Pancreas (tissue), 10 donors: ENCODE measurements around the gene MAD1L1. TPM values are rescaled to one million over a fixed set of nuclear protein-coding genes. Genes with fewer than 3 reads are reported as not detected.
A peak's percentile ranks its signal among the peaks of the same experiment; 100 is the strongest.

Source experiments
- ATAC-seq, 4 donors: fragments of 200-7000 bp; cut with Tn5 transposase; one replicate each; pipeline versions ENCODE4 v1.8.0 to v1.9.1; 2020; ENCODE audit warnings: mild to moderate bottlenecking in 4 of 4, moderate library complexity in 4 of 4
- DNase-seq, 6 donors: peaks; one replicate each; pipeline ENCODE4 v3.0.0-alpha.2; 2020
- FAIRE-seq: peaks from 2 replicates; lab custom pipeline; 2012; peaks lifted over from hg19 to GRCh38; lab: Jason Lieb, UNC
- H3K27ac ChIP-seq, 4 donors: fragments of 200-600 bp; sonication (generic); 1 replicate in 3 of 4; 2 replicates in 1 of 4; pipeline versions ENCODE4 v1.5.0 to v1.8.0; 2020
- H3K27me3 ChIP-seq, 4 donors: fragments of 200-600 bp; one replicate each; pipeline ENCODE4 v1.8.0; 2021
- H3K36me3 ChIP-seq, 3 donors: fragments of 200-600 bp; sonication (generic) in 1 of 3; one replicate each; pipeline versions ENCODE4 v1.5.0 to v1.8.0; 2020 to 2021
- H3K4me1 ChIP-seq, 3 donors: fragments of 200-600 bp; one replicate each; pipeline ENCODE4 v1.8.0; 2021
- H3K4me3 ChIP-seq, 4 donors: fragments of 200-600 bp; sonication (generic) in 2 of 4; one replicate each; pipeline versions ENCODE4 v1.5.0 to v1.8.0; 2020 to 2021
- H3K9me3 ChIP-seq, 4 donors: fragments of 200-600 bp; one replicate each; pipeline ENCODE4 v1.8.0; 2021
- WGBS, 2 donors: extraction: QIAGEN DNeasy Blood & Tissue Kit; methylation state at CpG; one replicate each; pipeline ENCODE4 v1.1.7; 2013; 5-methylcytosine and 5-hydroxymethylcytosine counted together
- intact Hi-C, 3 donors: fragments of 100-400 bp; cut with DNase I; formaldehyde crosslinking; loops; one replicate each; pipeline versions ENCODE4 v1.11.1 to v1.14.2; 2022
- polyA plus RNA-seq, 2 donors: library from polyadenylated mRNA; stranded (reverse); fragments of 200-250 nt; gene quantifications; one replicate each; pipeline ENCODE4 v1.2.3, GENCODE V29; 2013
- total RNA-seq, 6 donors: library from RNA; stranded (reverse); fragmentation: NEBNext Ultra II Directional in 4 of 6; extraction: Animal tissue kit (Norgen Biotek cat#: 25700) in 4 of 6; gene quantifications; one replicate each; pipeline versions ENCODE4 v1.2.1 to v1.2.4, GENCODE V29; 2021 to 2023
- TF ChIP-seq, protein P1 (sequence below), 4 donors: fragments of 200-600 bp; sonication (generic) in 3 of 4; IDR thresholded peaks; one replicate each; pipeline versions ENCODE4 v1.5.0 to v1.8.0; 2021; ENCODE audit warnings: antibody characterized with exemption in 4 of 4
- donor health status: healthy with polysubstance abuse.
- donor health status: DM: no; HTN: no; CAD: no; lungs with moderate emphysema.
- donor health status: DM: no; HTN: no; CAD: no.
- donor health status: control.
- donor health status: control.
- donor health status: Bipolar disorder and iron deficiency.
- donor health status: DM: yes; HTN: yes; CAD: no.
- donor health status: DM: no; HTN: no; CAD: no.
- donor health status: DM: no; HTN: no; CAD: no.
- donor health status: DM: yes; HTN: yes; CAD: no.

MAD1L1 gene
- total and polyA plus RNA-seq, 8 donors: 9.8 to 28.2 (median 11.9) TPM

DNA sequence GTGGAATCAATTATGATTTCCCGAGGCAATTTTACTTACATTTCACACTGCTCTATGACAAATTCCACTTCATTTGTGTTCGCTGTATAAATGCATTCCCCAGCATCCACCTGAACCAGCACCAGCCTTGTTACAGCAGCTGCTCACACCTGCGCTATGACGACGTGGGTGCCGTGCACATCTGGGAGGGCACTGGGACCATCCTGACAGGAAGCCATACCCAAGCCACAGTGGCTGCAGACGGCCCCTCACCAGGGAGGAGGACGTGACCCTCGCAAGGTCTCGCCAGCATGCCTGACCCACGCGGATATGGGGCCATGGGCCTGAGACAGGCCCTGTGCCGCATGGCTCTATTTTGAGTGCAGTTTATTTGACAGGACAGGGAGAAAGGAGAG lies 201.3 kb downstream of the MAD1L1 start:
- ATAC-seq (no peak), DNase-seq (peak in 3 of 6 donors; percentile 3 to 35 (median 33)), FAIRE-seq (no peak)
- Histone ChIP-seq H3K27me3 (no peaks in the 10 kb centered on the region), H3K36me3 (no peaks in the 10 kb centered on the region), H3K4me3 (no peak overlapping the region), H3K4me1 (no peaks in the 10 kb centered on the region), H3K27ac (no peak overlapping the region), H3K9me3 (no peaks in the 10 kb centered on the region)
- TF ChIP-seq, protein P1, sequence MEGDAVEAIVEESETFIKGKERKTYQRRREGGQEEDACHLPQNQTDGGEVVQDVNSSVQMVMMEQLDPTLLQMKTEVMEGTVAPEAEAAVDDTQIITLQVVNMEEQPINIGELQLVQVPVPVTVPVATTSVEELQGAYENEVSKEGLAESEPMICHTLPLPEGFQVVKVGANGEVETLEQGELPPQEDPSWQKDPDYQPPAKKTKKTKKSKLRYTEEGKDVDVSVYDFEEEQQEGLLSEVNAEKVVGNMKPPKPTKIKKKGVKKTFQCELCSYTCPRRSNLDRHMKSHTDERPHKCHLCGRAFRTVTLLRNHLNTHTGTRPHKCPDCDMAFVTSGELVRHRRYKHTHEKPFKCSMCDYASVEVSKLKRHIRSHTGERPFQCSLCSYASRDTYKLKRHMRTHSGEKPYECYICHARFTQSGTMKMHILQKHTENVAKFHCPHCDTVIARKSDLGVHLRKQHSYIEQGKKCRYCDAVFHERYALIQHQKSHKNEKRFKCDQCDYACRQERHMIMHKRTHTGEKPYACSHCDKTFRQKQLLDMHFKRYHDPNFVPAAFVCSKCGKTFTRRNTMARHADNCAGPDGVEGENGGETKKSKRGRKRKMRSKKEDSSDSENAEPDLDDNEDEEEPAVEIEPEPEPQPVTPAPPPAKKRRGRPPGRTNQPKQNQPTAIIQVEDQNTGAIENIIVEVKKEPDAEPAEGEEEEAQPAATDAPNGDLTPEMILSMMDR (IDR thresholded peaks at IDR 0.05): no peak
- intact Hi-C loops: no loop called here
- 93 to 96% methylated on average over 13 of the region's 13 CpGs for WGBS, 2 donors

DNA sequence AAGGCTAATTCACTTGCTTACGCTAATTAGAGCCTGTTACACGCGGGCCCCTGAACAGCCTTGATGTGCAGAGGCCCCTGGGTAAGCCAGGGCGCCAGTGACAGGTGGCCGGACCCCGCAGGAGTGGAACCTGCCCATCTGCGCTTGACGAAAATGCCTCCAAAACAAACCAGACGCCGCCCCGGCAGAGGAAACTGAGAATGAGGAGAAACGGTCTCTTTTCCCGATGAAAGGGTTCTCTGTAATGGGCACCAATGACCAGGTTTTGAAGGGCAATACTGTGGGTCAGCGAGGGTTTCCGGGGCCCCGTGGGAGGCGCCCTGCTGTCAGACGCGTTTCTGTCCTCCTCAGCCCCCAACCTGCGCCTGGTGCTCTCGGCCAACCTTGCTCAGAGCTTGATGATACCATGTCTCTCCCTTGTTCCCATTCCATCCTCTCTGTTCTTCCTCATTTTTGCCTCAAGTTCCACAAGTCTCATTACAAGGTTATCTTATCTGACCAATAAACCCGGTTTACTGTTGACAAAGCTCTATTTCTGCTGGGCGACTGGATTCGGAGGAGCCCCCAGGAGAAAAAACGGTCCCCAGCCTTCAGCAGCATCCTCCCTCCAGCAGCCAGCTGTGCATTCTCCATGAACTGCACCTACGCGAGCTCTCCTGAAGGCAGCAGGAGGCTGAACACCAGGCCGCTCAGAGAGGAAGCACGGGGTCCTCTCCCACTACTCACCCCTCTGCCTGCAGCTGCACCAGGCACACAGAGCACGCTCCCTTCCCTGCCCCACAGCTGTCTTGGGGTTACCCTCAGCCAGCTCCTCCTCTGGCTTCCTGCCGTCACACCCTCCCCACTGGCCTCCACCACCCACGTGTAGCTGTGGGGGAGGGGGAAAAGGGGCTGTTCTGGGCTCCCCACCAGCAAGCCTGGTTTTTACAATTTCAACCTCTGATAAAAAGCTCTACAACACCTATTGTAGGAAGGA lies 202.0 kb downstream of the MAD1L1 start:
- 89 to 91% methylated on average over 32 of the region's 32 CpGs for WGBS, 2 donors
- TF ChIP-seq, protein P1 (IDR thresholded peaks at IDR 0.05): no peak
- H3K36me3 ChIP-seq: no peaks in the 10 kb centered on the region
- FAIRE-seq (no peak), DNase-seq (peak in 3 of 6 donors; percentile 11 to 31 (median 29)), ATAC-seq (no peak)
- H3K4me3 ChIP-seq: no peak overlapping the region
- H3K27me3 ChIP-seq: no peaks in the 10 kb centered on the region
- H3K27ac ChIP-seq: no peak overlapping the region
- intact Hi-C loops: no loop called here
- no peaks in the 10 kb centered on the region for H3K9me3 ChIP-seq
- no peaks in the 10 kb centered on the region for H3K4me1 ChIP-seq

DNA sequence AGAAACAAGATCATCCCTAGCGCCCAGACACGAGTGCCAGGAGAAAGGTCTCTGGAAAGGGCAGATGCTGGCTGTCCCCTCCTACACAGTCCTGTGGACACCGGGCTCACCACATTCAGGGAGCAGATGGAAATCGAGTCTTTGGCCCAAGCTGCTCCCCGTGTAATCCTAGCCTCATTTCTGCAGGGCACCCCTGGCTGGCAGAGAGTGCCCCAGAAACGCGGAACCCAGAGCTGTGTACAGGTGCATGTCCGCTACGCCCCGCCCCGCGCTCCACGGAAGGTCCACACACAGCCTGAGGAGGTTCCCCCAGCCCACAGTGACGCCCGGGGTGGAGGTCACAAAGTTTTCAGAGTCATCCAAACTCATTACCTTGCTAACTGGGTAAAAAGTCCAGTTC lies 202.8 kb downstream of the MAD1L1 start:
- intact Hi-C loops: no loop called here
- H3K27me3 ChIP-seq: no peaks in the 10 kb centered on the region
- DNase-seq: peak in 3 of 6 donors; percentile 2 to 43 (median 26)
- no peak overlapping the region for H3K4me3 ChIP-seq
- 96 to 98% methylated on average over 15 of the region's 15 CpGs for WGBS, 2 donors
- ATAC-seq: no peak
- H3K36me3 ChIP-seq: no peaks in the 10 kb centered on the region
- H3K4me1 ChIP-seq: no peaks in the 10 kb centered on the region
- no peak overlapping the region for H3K27ac ChIP-seq
- TF ChIP-seq, protein P1 (IDR thresholded peaks at IDR 0.05): no peak
- H3K9me3 ChIP-seq: no peaks in the 10 kb centered on the region
- no peak for FAIRE-seq

DNA sequence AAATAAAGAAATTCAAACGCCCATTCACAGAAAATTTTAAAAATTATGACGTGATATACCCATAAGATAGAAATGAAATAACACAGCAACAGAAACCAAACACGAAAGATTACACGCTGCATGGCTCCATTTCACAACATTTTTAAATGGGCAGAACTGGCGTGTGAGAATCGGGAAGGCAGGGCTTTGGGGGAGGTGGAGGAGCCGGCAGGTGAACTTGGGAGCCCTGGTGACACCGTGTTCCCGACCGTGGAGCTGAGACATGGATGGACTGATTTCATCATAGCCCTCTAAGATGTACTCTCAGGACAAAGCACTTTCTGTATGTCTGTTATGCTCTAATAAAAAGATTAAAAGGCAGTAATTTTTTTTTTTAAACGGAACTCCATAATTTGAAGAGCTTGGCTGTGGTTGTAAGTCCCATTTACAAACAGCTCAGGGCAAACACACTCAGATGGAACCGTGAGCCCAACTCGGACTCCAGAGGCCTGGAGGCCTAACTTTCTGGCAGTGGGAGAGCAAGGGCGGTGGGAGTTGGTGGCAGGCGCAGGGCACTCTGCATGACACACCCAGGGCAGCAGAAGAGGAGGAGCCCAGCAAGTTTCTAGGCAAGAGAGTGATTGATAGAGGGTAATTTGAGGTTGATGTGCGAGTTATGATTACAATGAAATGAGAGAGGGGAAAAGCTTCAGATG lies 203.4 kb downstream of the MAD1L1 start:
- TF ChIP-seq, protein P1 (IDR thresholded peaks at IDR 0.05): no peak
- ATAC-seq: no peak
- peak in 1 of 6 donors; percentile 6 for DNase-seq
- no peak for FAIRE-seq
- Histone ChIP-seq H3K4me1 (no peaks in the 10 kb centered on the region), H3K27ac (no peak overlapping the region), H3K4me3 (no peak overlapping the region), H3K27me3 (no peaks in the 10 kb centered on the region), H3K36me3 (no peaks in the 10 kb centered on the region), H3K9me3 (no peaks in the 10 kb centered on the region)
- intact Hi-C loops: no loop called here
- 94 to 97% methylated on average over 16 of the region's 16 CpGs for WGBS, 2 donors
